GM19395 (cell line): ENCODE measurements around the gene ATP10A.

Experiments used
- ATAC-seq: cut with Tn5 transposase; IDR thresholded peaks from one replicate; pipeline ENCODE4 v1.9.1; 2021; ENCODE audit warnings: mild to moderate bottlenecking, moderate library complexity; ENCODE audit not compliant: unreplicated experiment

The ATP10A gene

DNA sequence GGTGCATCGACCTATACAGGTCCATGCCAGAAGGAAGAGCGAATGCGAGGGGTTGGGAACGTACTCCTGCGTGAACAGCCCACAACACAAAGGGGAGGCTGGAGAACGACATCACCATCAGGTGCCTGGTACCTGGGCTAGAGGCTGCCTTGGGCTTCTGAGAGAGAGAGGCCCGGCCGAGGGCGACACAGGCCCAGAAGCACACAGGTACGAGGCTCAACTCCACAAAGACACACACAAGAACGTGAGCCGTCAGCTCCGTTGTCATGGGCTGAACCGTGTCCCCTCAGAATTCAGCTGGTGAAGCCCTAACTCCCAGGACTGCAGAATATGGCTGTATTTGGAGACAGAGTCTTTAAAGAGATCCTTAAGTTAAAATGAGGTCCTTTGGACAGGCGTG, 134.3 kb downstream of the ATP10A start:
- no peak for ATAC-seq

DNA sequence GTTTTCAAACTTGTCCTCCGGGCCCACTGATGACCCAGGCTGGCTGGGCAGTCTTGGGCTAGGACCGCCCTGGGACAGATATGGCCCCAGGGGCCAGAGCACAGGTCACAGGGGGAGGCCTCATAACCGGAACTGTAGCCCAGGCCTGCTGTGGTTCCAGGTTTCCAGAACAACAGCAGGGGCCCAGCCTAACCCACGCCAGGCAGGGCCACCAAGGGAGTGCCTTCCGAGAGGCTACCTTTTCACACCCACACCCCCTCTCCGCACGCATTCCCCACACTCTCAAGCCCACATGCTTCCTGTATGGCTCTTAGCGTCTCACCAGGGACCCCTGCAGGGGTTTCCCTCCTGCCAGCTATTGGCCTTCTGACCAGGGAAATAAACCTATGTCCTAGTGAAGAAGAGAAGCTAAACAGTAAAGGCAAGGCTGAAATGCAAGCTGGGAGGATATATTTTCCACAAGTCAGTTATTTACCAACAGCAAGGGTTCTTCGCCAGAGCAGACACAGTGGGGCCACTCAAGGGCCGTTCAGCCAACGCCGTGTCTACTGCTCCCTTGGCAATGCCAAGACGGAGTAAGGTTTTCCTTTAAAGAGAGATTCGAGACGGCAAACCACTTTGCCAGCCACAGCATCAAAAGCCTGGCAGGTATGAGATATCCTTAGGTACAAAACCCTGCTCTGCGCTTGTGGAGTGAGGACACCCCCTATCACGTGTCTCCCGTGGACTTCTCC, 135.1 kb downstream of the ATP10A start:
- ATAC-seq = no peak

- no peak for ATAC-seq
Measured at GRCh38 chr15:25727116-25727515, 136.0 kb downstream of the ATP10A start.

- ATAC-seq = no peak
Measured at GRCh38 chr15:25725758-25726157, 137.4 kb downstream of the ATP10A start.

GRCh38 chr15:25724899-25725298, 138.2 kb downstream of the ATP10A start:
- no peak for ATAC-seq

DNA sequence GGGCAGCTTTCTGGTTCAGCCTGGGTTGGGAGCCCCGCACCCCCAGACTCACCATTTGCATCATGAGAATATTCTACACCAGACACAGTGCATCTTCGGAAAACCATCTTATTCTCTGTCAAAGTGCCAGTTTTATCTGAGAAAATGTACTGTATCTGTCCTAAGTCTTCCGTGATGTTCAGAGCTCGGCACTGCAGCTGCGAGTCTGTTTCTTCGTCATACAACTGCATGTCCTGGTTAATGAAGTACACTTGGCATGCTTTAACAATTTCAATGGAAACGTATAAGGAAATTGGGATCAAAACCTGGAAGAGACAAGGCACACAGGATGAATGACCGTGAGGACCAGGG, 141.5 kb downstream of the ATP10A start:
- no peak for ATAC-seq

DNA sequence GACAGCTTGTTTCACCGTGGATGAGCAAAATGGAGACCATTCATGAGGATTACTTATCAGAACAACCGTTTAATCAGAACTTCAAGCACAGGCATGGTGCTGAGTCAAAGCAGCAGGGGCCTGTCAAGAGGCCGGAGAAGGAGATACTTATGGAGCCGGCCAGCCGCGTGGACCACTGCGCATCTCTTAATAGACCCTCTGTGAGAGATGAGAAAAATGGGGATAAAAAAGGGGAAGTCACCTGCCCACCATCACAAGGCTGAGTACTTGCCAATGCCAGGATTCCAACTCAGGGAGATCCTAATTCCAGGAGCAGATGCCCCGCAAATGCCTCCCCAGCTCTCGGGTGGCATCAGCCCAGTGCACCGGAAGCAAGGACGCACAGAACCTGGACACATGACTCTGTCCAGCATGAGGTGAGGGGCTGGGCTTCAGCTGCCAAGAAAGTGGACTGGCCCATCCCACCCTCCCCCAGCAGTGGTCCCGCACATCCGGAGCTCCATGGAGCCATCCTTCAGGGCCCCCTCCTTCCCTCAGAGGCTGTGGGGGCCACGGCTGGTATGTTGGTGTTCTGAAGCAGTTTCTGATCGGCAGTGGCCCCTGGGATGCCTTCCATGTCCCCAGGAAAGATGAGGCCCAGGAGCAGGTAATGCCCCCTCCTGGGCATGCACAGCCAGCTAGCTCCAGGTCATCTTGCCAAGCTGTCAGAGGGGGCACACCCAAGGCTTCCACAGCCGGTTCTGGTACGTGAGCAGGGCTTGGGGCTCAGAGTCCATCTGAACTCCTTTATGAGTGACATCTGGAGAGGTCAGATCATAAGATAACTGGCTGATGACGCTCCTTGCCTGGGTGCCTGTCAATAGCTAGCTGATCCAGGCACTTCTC, 143.8 kb downstream of the ATP10A start:
- ATAC-seq = no peak

DNA sequence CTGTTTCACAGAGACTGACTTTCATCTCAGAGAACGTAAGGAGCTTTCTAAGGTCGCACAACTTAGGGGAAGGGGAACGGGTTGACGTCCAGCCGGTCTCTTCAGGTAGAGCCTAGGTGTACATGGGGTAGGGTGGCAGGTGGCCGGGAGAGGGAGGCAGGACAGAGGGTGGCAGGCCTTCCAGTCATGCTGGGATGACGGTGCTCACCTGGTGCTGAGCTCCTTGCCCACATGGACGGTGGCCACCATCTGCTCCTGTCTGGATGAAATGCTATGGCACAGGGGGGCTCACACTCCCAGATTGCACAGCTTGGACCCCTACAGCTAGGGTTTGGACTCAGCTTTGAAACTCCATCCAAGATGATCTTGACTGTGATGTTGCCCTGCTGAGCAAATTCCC, 144.5 kb downstream of the ATP10A start:
- ATAC-seq = no peak

DNA sequence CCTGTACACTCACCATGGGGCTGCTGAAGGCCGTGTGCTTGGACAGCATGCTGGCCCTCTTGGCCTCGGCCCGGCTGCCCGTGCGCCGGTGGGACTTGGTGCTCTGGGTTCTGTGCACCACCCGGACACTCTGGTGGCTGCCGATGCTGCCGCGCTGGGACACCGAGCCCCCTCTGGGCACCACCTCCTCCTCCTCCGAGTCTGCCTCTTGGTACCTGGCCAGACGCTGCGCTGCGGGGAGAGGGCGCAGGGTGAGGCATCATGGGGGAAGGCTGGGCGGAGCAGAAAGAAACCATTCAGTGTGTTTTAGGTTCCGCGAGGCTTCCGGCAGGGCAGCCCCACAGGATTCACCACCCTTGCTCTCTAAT, 145.0 kb downstream of the ATP10A start:
- no peak for ATAC-seq

GRCh38 chr15:25717457-25718168, 145.5 kb downstream of the ATP10A start:
- no peak for ATAC-seq

DNA sequence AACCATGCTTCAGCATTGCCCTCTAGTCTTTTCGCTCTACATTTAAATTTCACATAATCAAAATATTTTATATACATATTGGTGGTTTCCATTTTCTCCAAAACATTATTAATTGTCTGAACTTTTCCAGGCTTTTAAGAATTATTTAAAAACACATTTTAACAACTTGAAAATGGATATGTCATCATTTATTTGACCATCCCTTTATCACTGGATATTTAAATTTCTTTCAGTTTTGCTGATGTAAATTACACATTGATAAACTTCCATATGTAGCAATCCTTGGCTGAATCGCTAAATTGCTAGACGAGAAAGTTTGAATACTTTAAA, 146.0 kb downstream of the ATP10A start:
- ATAC-seq = no peak

DNA sequence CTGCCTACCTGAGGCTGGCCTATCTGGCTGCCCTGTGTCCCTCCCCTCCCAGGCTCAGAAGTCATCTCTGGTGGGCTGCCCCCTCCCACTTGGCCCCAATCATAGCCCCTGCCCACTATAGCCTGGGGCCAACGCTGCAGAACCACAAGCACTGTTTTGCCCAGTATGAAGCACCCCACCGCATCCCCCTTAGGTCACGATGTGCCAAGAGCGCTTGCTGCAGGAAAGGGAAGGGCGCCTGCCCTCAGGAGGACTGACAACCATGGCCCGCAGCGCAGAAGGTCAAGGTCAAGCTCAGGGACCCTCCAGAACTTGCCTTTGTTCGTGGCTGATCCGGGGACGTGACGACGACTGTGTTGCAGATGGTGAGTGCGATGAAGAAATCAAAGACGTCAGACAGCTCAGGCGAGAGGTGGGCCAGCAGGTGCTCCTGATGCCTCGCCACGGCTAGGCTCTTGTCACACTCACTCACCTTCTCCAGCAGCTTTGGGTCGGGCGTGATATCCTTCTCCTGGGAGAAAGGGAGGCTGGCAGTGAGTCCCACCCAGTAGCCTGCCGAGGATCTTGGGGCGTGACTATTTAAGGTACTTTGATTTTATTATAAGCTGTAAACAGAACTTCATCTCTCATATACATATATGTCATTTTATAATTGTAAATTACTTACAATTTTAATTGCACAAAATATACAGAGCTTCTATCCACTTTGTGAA, 146.6 kb downstream of the ATP10A start:
- ATAC-seq = no peak

- ATAC-seq = no peak
Measured at GRCh38 chr15:25715536-25716413, 147.4 kb downstream of the ATP10A start.

DNA sequence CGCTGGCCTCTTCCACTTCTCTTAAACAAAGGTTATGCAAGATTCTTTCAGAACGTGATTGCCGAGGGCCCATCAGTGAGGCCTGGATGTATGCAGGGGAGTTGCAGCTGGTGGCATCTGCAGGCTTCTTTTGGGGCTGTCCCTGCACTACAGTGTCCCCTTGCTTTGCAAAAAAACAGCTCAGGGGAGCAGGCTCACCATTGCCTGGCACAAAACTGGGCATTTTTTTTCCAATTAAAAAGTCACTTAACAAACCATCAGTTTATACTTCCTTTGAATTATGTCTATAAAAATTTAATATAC, 148.6 kb downstream of the ATP10A start:
- no peak for ATAC-seq

DNA sequence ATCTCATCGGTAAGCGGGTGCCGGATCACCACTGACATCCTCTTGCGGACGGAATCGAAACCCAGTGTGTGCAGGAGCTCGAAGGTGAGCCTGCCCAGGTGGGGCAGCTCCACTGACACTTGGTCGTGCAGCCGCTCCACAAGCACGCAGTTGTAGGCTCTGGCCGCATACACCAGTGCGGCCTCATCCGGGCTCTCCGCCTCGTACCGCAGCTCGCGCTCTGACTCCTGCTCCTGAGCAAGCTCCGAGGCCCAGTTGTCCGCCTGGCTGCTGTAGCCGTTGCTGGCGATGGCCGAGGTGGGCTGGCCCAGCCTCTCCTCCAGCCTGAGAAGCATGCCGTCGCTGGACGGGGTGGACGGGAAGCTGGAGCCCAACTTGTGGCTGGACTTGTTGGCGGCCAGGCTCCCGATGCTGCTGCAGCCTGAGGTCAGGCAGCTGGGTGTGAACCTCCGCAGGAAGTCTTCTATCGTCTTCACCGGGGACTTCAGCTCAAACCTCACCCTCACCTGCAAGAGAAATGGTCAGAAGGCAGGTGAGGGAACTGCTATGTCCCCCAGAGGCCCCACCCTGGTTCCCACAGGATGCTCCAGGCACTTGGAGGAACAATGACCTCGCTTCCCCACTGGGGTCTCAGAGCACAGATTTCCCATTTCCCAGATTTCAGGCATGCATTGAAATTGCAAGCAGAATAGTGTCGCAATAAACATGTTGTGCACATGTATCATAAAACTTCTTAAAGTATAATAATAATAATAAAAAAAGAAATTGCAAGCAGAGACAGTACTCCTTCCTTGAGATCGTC, 149.2 kb downstream of the ATP10A start:
- ATAC-seq = no peak

- ATAC-seq = no peak
Measured at GRCh38 chr15:25712961-25713355, 150.2 kb downstream of the ATP10A start.

DNA sequence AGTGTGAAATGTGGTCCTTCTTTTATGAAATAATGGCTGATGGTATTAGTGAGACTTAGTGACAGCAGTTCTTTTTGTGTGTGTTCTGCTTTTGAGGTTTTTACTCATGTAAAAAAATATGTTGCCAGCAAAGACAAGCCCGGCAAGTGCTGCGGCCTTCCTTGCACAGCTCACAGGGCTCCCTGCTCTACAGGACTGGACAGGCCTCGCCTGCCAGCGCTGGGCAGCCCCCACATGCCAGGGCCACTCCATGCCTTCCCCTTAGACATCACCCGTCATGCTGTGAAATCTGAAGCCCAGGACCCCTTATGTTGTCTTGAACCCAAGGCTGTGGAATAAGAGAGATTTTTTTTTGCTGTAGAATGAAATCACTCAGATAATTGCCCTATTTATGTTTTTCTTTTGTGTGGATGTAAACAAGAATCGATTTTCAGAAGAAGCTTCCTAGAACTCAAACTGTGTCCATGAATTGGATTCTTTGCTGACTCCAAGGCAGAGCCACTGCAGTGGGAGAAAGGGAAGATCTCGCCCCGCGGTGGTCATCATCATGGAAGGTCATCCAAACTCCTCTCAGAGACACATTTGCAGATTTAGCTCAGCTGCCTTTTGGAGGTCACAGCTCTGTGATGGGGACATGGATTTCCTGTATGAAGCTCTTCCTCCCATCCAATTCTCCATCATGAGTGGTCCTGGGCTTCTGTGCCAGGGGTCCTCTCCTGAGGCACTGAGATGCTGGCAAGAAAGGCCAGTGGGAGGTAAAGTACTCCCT, 150.8 kb downstream of the ATP10A start:
- no peak for ATAC-seq

GRCh38 chr15:25711691-25712090, 151.4 kb downstream of the ATP10A start:
- ATAC-seq = no peak

DNA sequence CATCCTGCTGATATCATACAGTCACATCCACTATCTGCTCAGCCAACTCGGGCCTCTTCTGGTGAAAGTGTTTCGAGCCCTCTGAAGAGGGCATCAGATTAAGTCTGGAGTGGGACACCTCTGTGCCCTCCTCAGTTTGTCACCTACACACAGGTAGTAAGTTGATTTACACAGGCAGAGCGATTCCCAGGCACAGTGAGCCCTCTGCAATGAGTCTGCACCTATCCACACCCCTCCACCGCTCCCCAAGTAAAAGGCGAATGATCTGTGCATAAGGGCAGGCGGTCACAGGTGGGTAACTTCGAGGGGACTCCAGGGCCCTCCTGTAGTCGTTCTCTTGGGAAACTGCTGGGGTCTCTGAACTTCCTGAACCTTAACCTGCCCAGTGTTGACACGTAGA, 152.0 kb downstream of the ATP10A start:
- ATAC-seq = no peak
